HT1080 (cell line): ENCODE measurements around the gene CNTNAP2. TPM values are rescaled to one million over a fixed set of nuclear protein-coding genes. Genes with fewer than 3 reads are reported as not detected.
A peak's percentile ranks its signal among the peaks of the same experiment; 100 is the strongest.

ENCODE experiments used
- DNase-seq: peaks from one replicate; pipeline ENCODE4 v3.0.0-alpha.2; 2015; ENCODE audit warnings: low read depth
- total RNA-seq: library from RNA; depleted of rRNA; stranded (reverse); fragments of >200 nt; shearing (Covaris generic); gene quantifications from 2 replicates; pipeline ENCODE4 v1.2.3, GENCODE V29; 2014

Gene CNTNAP2
- total RNA-seq, 1 experiment from 2014 or later = not detected

- no peak for DNase-seq
Measured at GRCh38 chr7:146414937-146415336, 298.3 kb downstream of the CNTNAP2 start.

- DNase-seq = no peak
Measured at GRCh38 chr7:146417176-146417575, 300.6 kb downstream of the CNTNAP2 start.

- no peak for DNase-seq
Measured at GRCh38 chr7:146423446-146423845, 306.8 kb downstream of the CNTNAP2 start.

- no peak for DNase-seq
Measured at GRCh38 chr7:146424084-146424483, 307.5 kb downstream of the CNTNAP2 start.

GRCh38 chr7:146433501-146433900 lies 316.9 kb downstream of the CNTNAP2 start:
- DNase-seq = no peak

GRCh38 chr7:146443102-146443501 lies 326.5 kb downstream of the CNTNAP2 start:
- no peak for DNase-seq

- no peak for DNase-seq
Measured at GRCh38 chr7:146449625-146450024, 333.0 kb downstream of the CNTNAP2 start.

DNA sequence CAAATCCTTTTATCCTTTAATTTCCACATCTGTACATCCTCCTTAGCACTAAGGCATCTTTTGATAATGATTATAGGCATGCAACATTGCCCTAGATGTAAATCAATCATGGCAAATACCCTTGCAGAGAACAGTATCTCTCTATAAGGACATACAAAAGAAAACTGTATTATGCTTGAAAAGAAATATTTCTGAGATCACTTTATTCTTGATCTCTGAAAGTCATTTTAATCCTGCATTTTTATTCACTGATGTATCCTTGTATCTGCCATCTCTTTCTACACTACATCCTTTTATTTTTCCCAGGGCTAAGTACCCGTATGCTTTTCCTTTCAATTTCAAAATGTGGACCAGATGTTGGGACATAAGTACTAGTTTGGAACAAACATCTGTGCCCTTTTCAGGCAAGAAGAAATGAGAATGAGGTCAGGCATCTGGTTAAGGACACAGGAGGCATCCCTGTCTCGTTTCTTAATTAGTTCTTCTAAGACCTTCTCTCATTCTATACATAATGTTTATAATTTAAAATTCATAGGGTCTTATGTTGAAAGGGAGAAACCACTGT lies 338.6 kb downstream of the CNTNAP2 start:
- DNase-seq = no peak

DNA sequence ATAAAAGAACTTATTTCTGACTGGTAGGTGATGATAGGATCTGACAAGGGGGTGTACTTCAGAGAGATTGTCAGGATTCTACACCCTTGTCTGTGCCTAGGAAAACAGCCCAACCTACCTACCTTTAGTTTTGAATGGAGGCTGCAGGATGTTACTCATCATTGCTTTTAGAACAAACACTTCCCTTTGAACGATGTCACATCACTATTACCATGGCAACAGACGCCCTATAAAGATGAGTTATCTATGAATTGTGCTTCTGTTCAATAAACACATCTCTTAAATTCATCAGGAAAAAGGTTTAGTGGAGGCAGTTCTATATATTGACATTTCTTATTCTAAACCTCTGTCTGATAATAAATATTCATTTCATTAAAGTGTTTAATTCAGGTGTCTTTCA lies 362.4 kb downstream of the CNTNAP2 start:
- DNase-seq = peak; percentile 24

DNA sequence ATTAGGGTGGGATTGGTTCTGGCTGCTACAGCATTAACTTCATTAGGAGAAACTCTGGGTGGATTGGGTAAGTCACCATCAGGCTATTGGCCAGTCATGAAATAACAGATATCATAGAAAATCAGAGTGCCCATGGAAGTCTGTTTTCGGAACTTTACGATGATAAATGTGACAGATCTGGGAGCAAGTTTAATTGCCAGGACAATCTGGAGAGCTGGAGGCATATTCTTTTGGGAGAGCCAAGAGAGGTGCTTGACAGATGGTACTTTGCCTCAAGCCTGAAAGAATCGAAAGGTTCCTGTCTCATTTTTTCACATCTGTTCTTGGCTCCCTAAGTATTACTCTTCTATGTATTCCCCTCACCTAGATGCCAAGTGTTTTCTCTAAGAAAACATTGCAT lies 369.9 kb downstream of the CNTNAP2 start:
- DNase-seq = no peak

GRCh38 chr7:146492017-146492416 lies 375.4 kb downstream of the CNTNAP2 start:
- DNase-seq = no peak

GRCh38 chr7:146494952-146495596 lies 378.5 kb downstream of the CNTNAP2 start:
- DNase-seq = no peak

- DNase-seq = no peak
Measured at GRCh38 chr7:146496657-146497056, 380.1 kb downstream of the CNTNAP2 start.

DNA sequence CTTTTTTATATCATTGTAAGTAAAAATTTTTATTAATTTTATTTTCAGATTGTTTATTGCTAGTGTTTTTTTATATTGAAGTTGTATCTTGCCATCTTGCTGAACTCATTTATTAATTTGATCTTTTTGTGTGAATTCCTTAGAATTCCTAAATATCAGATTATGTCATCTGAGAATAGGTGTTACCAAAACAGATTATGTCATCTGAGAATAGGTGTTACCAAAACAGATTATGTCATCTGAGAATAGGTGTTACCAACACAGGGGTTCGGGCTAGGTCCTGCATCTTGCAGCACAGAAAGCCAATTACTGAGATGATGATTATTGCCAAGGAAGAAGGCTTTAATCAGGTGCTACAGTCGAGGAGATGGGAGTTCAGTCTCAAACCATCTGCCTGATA lies 383.4 kb downstream of the CNTNAP2 start:
- DNase-seq = no peak

DNA sequence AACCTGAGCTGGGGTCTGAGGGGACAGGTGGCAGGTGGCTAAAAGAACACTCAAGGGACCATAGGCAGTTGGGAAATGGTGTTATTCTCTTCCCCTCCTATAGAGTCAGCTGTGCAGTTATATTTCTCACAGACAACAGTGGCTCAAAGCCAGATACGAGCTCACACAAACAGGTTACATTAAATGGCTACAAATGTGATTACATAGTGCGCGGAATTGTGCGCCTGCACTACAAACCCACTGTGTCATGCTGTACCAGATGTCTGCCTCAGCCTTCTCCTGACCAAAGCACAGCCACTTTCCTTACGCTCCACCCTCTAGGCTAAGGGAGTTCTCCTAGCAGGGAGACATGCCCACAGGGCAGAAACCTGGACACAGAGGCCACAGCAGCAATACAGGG lies 387.2 kb downstream of the CNTNAP2 start:
- DNase-seq = no peak

GRCh38 chr7:146510088-146510680 lies 393.6 kb downstream of the CNTNAP2 start:
- DNase-seq = no peak

DNA sequence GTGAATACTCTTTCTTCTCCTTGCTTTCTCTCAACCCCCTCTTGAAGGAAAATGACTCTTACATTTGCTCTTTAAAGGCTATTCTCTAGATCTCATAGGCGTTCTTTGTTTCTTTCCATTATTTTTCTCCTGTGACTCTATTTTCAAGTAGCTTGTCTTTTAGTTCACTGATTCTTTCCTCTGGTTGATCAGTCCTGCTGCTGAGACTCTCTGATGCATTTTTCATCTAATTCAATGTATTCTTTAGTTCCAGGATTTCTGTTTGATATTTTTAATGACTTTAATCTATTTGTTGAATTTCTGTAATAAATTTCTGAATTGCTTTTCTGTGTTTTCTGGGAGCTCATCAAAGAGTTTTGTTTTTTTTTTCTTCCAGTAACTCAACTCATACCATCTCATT lies 397.7 kb downstream of the CNTNAP2 start:
- no peak for DNase-seq

DNA sequence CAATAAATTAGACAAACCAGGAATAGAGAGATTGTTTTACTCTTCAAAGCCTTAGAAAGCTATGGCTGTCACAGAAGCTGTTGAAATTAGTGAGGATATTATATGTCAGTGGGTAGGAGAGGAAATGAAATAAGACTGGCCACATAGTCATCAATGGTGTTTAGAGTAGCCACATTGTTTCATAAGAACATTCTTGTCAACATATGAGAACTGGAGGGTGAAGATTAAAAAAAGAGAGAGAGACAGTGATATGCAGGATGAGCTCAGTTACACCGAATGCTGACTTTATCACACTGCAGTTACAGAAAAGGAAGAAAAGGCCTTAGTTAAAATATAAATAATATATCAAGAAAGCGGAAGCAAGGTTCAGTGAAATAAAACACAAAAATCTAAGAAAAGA lies 412.0 kb downstream of the CNTNAP2 start:
- no peak for DNase-seq

DNA sequence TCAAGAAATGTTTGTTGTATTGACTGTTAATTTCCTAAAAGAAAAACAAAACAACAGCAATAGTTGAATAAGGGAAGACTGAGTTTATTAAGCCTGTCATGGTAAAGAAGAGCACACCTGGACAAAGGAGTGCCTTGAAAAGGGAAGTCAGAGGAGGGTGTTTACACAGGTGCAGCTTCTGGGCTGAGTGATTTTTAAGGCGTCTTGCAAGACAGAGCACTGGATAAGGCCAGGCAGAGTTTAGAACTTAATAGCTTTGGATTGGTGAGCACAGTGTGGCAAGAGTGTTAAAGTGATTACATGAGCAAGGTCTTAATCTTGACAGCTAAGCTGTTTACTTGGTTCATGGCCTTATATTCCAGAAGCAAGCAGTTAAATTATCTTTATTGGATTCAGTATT lies 423.2 kb downstream of the CNTNAP2 start:
- no peak for DNase-seq

GRCh38 chr7:146542101-146542500 lies 425.5 kb downstream of the CNTNAP2 start:
- no peak for DNase-seq

DNA sequence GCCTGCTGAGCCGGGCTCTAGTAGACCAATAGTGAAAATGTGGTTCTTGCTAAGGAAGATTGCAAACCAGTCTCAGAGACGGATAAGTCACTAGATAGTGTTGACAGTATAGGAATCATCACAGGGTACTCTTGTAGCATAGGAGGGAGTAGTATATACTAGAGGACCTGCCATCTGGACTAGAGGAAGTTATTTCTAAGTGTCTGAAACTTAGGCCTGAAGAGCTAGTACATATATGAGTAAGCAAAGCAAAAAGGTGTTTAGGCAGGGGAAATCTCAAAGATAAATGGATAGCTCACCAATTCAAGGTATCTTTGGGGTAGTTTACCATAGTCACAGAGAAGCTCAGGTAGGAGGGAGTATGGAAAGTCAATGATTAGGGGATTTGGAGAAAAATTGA lies 428.1 kb downstream of the CNTNAP2 start:
- DNase-seq = no peak

GRCh38 chr7:146548816-146549215 lies 432.2 kb downstream of the CNTNAP2 start:
- no peak for DNase-seq

DNA sequence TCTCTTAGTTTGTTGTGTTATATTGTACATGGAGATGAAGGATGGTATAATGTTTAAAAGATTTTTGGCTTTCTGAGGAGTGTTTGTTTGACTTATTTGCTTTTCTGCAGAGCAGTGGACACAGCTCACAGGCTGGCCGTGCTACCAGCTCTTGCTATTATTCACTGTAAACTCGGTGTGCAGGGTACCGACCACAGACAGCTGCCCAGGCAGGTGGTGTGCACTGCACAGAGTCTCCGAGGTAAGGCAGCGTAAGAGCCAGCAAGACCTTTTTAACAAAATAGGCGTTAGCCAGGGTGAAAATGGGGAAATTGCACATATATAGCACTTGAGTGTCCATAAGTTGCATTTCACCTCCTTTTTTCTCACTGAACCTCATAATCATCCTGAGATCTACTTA lies 438.0 kb downstream of the CNTNAP2 start:
- no peak for DNase-seq
